HepG2 (cell line): ENCODE measurements around the gene RNF148. TPM values are rescaled to one million over a fixed set of nuclear protein-coding genes. Genes with fewer than 3 reads are reported as not detected.

ENCODE experiments used
- HDAC2 ChIP-seq: sonication (generic); formaldehyde crosslinking; IDR thresholded peaks from 2 replicates; pipeline ENCODE4 v1.4.0; 2020; ENCODE audit warnings: missing genetic modification reagents
- HHEX ChIP-seq: IDR thresholded peaks from 2 replicates; pipeline ENCODE4 v1.6.1; 2016; ENCODE audit warnings: control low read depth
- ISL2 ChIP-seq: sonication (generic); formaldehyde crosslinking; IDR thresholded peaks from 2 replicates; pipeline ENCODE4 v1.5.0; 2020; ENCODE audit warnings: missing genetic modification reagents
- JUN ChIP-seq: sonication (generic); formaldehyde crosslinking; IDR thresholded peaks from 2 replicates; pipeline ENCODE4 v1.4.0; 2020; ENCODE audit warnings: mild to moderate bottlenecking, missing genetic modification reagents
- KDM1A ChIP-seq: IDR thresholded peaks from 2 replicates; pipeline ENCODE4 v1.6.1; 2016; ENCODE audit warnings: missing compliant biosample characterization
- MYC ChIP-seq: sonication (generic); formaldehyde crosslinking; IDR thresholded peaks from 2 replicates; pipeline ENCODE4 v1.9.0; 2021; ENCODE audit warnings: missing genetic modification reagents, borderline replicate concordance
- RCOR2 ChIP-seq: IDR thresholded peaks from 2 replicates; pipeline ENCODE4 v1.6.1; 2016; ENCODE audit warnings: missing biosample characterization, missing genetic modification reagents
- RXRB ChIP-seq: IDR thresholded peaks from 2 replicates; pipeline ENCODE4 v1.6.1; 2016; ENCODE audit warnings: borderline replicate concordance, missing genetic modification reagents, missing compliant biosample characterization
- SKI ChIP-seq: fragments of 450-650 bp; IDR thresholded peaks from one replicate; pipeline ENCODE4 v1.6.1; 2018; ENCODE audit warnings: mild to moderate bottlenecking; ENCODE audit not compliant: partially characterized antibody
- ZBTB7A ChIP-seq: sonication (generic); formaldehyde crosslinking; IDR thresholded peaks from 2 replicates; pipeline ENCODE4 v1.8.0; 2022; ENCODE audit warnings: mild to moderate bottlenecking, missing genetic modification reagents
- ZMYM2 ChIP-seq: sonication (generic); formaldehyde crosslinking; IDR thresholded peaks from 2 replicates; pipeline ENCODE4 v1.8.0; 2022; ENCODE audit warnings: mild to moderate bottlenecking, missing genetic modification reagents
- ZNF124 ChIP-seq: sonication (generic); formaldehyde crosslinking; IDR thresholded peaks from 2 replicates; pipeline ENCODE4 v1.4.0; 2020; ENCODE audit warnings: missing genetic modification reagents
- ZNF350 ChIP-seq: sonication (generic); formaldehyde crosslinking; IDR thresholded peaks from 2 replicates; pipeline ENCODE4 v1.4.0; 2020; ENCODE audit warnings: mild to moderate bottlenecking, low read depth, missing genetic modification reagents, borderline replicate concordance
- ZNF788 ChIP-seq: sonication (generic); formaldehyde crosslinking; IDR thresholded peaks from 2 replicates; pipeline ENCODE4 v1.5.0; 2020; ENCODE audit warnings: mild to moderate bottlenecking, missing genetic modification reagents, borderline replicate concordance
- polyA plus RNA-seq, 8 experiments: library from polyadenylated mRNA; depleted of rRNA in 3 of 8; stranded (reverse) in 7 of 8; unstranded in 1 of 8; fragments of >200 nt; fragmentation: Illumina TruSeq in 4 of 8; extraction: Trizol in 4 of 8; gene quantifications; 2 replicates each; pipeline versions ENCODE4 v1.2.1 to v1.2.3, GENCODE V29; 2011 to 2016; ENCODE audit warnings: low read depth in 4 of 8, missing spikeins in 1 of 8, mixed read lengths in 1 of 8; ENCODE audit not compliant: insufficient read depth in 1 of 8
- total RNA-seq, 5 experiments: library from RNA; depleted of rRNA; stranded (reverse); fragments of >200 nt; fragmentation: Illumina TruSeq; extraction: Trizol; gene quantifications; 2 replicates each; pipeline ENCODE4 v1.2.3, GENCODE V29; 2016; ENCODE audit warnings: low read depth in 1 of 5
- TF ChIP-seq, protein P1 (sequence below): sonication (generic); formaldehyde crosslinking; IDR thresholded peaks from 2 replicates; pipeline ENCODE4 v1.4.0; 2020; ENCODE audit warnings: missing genetic modification reagents
- TF ChIP-seq, protein P2 (sequence below): IDR thresholded peaks from 2 replicates; pipeline ENCODE4 v1.6.1; 2016; ENCODE audit warnings: low read depth
- TF ChIP-seq, protein P3 (sequence below): fragments of 450-650 bp; IDR thresholded peaks from 2 replicates; pipeline ENCODE4 v1.6.1; 2016
- TF ChIP-seq, protein P4 (sequence below): sonication (generic); formaldehyde crosslinking; IDR thresholded peaks from 2 replicates; pipeline ENCODE4 v1.5.0; 2020; ENCODE audit warnings: mild to moderate bottlenecking, missing genetic modification reagents, borderline replicate concordance
- TF ChIP-seq, protein P5 (sequence below): IDR thresholded peaks from 2 replicates; pipeline ENCODE4 v1.6.1; 2016; ENCODE audit warnings: low read depth, borderline replicate concordance
- TF ChIP-seq, protein P6 (sequence below): sonication (generic); formaldehyde crosslinking; IDR thresholded peaks from 2 replicates; pipeline ENCODE4 v1.4.0; 2020; ENCODE audit warnings: missing genetic modification reagents, low read depth, mild to moderate bottlenecking, borderline replicate concordance

The RNF148 gene
- total and polyA plus RNA-seq, 2 of the 13 experiments (the other 11 are each of a cell fraction or from before 2014, with no cell fraction given) = 0.16 to 1.6 TPM

DNA sequence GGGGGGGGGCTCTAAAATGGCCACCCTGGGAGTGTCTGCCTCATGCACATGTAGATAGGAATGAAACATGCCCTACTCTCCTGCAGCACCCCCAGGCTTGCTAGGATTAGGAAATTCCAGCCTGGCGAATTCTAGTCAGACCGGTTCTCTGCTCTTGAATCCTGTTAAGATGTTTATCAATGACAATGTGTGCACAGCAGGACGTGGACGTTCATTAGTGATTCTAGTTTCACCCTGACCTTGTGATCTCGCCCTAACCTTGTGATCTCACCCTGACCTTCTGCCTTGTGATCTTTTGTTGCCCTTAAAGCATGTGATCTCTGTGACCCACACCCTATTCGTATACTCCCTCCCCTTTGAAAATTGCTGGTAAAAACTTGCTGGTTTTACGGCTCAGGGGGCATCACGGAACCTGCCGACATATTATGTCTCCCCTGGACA, 23.4 kb downstream of the RNF148 start (continued):
- TF ChIP-seq ZNF350 (0 out of 2 replicates have a peak, but pooled peaks have one; percentile 31), ZMYM2 (peak; percentile 81; the same call in 1 of the 2 replicates), HDAC2 (CRISPR knock-in tag) (peak; percentile 92), ZBTB7A (CRISPR knock-in tag) (peak; percentile 61; the same call in 1 of the 2 replicates), RCOR2 (CRISPR knock-in tag) (0 out of 2 replicates have a peak, but pooled peaks have one; percentile 49), KDM1A (CRISPR knock-in tag) (peak; percentile 81), MYC (peak; percentile 51; the same call in 1 of the 2 replicates), JUN (CRISPR knock-in tag) (peak; percentile 94), RXRB (peak; percentile 92), HHEX (CRISPR knock-in tag) (peak; percentile 76), ZNF788 (CRISPR knock-in tag) (peak; percentile 63; the same call in 1 of the 2 replicates), ISL2 (CRISPR knock-in tag) (peak; percentile 95), ZNF124 (CRISPR knock-in tag) (0 out of 2 replicates have a peak, but pooled peaks have one; percentile 41), SKI (peak; percentile 59)
- TF ChIP-seq, protein P1, sequence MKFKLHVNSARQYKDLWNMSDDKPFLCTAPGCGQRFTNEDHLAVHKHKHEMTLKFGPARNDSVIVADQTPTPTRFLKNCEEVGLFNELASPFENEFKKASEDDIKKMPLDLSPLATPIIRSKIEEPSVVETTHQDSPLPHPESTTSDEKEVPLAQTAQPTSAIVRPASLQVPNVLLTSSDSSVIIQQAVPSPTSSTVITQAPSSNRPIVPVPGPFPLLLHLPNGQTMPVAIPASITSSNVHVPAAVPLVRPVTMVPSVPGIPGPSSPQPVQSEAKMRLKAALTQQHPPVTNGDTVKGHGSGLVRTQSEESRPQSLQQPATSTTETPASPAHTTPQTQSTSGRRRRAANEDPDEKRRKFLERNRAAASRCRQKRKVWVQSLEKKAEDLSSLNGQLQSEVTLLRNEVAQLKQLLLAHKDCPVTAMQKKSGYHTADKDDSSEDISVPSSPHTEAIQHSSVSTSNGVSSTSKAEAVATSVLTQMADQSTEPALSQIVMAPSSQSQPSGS = peak; percentile 94
- TF ChIP-seq, protein P2, sequence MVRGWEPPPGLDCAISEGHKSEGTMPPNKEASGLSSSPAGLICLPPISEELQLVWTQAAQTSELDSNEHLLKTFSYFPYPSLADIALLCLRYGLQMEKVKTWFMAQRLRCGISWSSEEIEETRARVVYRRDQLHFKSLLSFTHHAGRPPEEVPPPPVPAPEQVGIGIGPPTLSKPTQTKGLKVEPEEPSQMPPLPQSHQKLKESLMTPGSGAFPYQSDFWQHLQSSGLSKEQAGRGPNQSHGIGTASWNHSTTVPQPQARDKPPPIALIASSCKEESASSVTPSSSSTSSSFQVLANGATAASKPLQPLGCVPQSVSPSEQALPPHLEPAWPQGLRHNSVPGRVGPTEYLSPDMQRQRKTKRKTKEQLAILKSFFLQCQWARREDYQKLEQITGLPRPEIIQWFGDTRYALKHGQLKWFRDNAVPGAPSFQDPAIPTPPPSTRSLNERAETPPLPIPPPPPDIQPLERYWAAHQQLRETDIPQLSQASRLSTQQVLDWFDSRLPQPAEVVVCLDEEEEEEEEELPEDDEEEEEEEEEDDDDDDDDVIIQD (CRISPR knock-in tag) = peak; percentile 98
- TF ChIP-seq, protein P3, sequence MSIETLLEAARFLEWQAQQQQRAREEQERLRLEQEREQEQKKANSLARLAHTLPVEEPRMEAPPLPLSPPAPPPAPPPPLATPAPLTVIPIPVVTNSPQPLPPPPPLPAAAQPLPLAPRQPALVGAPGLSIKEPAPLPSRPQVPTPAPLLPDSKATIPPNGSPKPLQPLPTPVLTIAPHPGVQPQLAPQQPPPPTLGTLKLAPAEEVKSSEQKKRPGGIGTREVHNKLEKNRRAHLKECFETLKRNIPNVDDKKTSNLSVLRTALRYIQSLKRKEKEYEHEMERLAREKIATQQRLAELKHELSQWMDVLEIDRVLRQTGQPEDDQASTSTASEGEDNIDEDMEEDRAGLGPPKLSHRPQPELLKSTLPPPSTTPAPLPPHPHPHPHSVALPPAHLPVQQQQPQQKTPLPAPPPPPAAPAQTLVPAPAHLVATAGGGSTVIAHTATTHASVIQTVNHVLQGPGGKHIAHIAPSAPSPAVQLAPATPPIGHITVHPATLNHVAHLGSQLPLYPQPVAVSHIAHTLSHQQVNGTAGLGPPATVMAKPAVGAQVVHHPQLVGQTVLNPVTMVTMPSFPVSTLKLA = peak; percentile 53
- TF ChIP-seq, protein P4, sequence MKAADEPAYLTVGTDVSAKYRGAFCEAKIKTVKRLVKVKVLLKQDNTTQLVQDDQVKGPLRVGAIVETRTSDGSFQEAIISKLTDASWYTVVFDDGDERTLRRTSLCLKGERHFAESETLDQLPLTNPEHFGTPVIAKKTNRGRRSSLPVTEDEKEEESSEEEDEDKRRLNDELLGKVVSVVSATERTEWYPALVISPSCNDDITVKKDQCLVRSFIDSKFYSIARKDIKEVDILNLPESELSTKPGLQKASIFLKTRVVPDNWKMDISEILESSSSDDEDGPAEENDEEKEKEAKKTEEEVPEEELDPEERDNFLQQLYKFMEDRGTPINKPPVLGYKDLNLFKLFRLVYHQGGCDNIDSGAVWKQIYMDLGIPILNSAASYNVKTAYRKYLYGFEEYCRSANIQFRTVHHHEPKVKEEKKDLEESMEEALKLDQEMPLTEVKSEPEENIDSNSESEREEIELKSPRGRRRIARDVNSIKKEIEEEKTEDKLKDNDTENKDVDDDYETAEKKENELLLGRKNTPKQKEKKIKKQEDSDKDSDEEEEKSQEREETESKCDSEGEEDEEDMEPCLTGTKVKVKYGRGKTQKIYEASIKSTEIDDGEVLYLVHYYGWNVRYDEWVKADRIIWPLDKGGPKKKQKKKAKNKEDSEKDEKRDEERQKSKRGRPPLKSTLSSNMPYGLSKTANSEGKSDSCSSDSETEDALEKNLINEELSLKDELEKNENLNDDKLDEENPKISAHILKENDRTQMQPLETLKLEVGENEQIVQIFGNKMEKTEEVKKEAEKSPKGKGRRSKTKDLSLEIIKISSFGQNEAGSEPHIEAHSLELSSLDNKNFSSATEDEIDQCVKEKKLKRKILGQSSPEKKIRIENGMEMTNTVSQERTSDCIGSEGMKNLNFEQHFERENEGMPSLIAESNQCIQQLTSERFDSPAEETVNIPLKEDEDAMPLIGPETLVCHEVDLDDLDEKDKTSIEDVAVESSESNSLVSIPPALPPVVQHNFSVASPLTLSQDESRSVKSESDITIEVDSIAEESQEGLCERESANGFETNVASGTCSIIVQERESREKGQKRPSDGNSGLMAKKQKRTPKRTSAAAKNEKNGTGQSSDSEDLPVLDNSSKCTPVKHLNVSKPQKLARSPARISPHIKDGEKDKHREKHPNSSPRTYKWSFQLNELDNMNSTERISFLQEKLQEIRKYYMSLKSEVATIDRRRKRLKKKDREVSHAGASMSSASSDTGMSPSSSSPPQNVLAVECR (CRISPR knock-in tag) = peak; percentile 62; the same call in 1 of the 2 replicates
- TF ChIP-seq, protein P5, sequence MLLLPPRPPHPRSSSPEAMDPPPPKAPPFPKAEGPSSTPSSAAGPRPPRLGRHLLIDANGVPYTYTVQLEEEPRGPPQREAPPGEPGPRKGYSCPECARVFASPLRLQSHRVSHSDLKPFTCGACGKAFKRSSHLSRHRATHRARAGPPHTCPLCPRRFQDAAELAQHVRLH (CRISPR knock-in tag) = peak; percentile 57; the same call in 1 of the 2 replicates
- TF ChIP-seq, protein P6, sequence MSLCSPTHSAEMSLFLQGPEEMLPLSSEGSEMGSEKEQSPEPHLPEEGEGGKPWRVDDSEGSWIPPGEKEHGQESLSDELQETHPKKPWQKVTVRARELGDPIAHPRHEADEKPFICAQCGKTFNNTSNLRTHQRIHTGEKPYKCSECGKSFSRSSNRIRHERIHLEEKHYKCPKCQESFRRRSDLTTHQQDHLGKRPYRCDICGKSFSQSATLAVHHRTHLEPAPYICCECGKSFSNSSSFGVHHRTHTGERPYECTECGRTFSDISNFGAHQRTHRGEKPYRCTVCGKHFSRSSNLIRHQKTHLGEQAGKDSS (CRISPR knock-in tag) = peak; percentile 34; the same call in 1 of the 2 replicates
